ENCODE data around the gene PPP1R2C. TPM values are rescaled to one million over a fixed set of nuclear protein-coding genes. Genes with fewer than 3 reads are reported as not detected.
A peak's percentile ranks its signal among the peaks of the same experiment; 100 is the strongest.

PPP1R2C gene
- total and polyA plus RNA-seq, 4 experiments from 2014 or later: 0.90 to 1.8 TPM; not detected in 2

- Mint-ChIP-seq H3K9me3 (peaks cover 0 to 2% (median 0%) of the 10 kb centered on the region in 8 donors), H3K4me1 (peaks cover 0 to 1% (median 0%) of the 10 kb centered on the region in 4 donors), H3K36me3 (no peaks in the 10 kb centered on the region), H3K4me3 (no peak overlapping the region), H3K27ac (no peak overlapping the region), H3K27me3 (no peaks in the 10 kb centered on the region)
- DNase-seq: no peak
- Histone ChIP-seq H3K27ac (ENCODE audit: low read depth, low read length) (no peak overlapping the region), H3K4me1 (ENCODE audit: insufficient read depth, low read length) (no peaks in the 10 kb centered on the region), H3K36me3 (ENCODE audit: insufficient read depth, low read length) (no peaks in the 10 kb centered on the region), H3K27me3 (ENCODE audit: insufficient read depth, low read length) (no peaks in the 10 kb centered on the region), H3K4me3 (ENCODE audit: low read length in 2 of 2) (no peak overlapping the region), H3K9me3 (ENCODE audit: control insufficient read depth in 1 of 2, low read length in 2 of 2) (no peaks in the 10 kb centered on the region)
- intact Hi-C loops (cut with micrococcal nuclease): no loop called here
- ChIA-PET CTCF (ENCODE audit: partially characterized antibody) (no interaction called here), POLR2A (ENCODE audit: partially characterized antibody) (no interaction called here)
These were observed 26.4 kb downstream of the PPP1R2C start for GRCh38 chrX:42751573-42751972.

GRCh38 chrX:42748067-42748850 is 29.7 kb downstream of the PPP1R2C start:
- POLR2A ChIA-PET (ENCODE audit: partially characterized antibody): no interaction called here
- H3K36me3 ChIP-seq (ENCODE audit: insufficient read depth, low read length): no peaks in the 10 kb centered on the region
- no peak for DNase-seq
- no peak overlapping the region for H3K27ac ChIP-seq (ENCODE audit: low read depth, low read length)
- CTCF ChIA-PET (ENCODE audit: partially characterized antibody): no interaction called here
- no peaks in the 10 kb centered on the region for H3K4me1 ChIP-seq (ENCODE audit: insufficient read depth, low read length)
- no peaks in the 10 kb centered on the region for H3K36me3 Mint-ChIP-seq
- H3K4me1 Mint-ChIP-seq: peaks cover 0 to 1% (median 0%) of the 10 kb centered on the region in 4 donors
- H3K4me3 ChIP-seq (ENCODE audit: low read length in 2 of 2): no peak overlapping the region
- H3K27me3 ChIP-seq (ENCODE audit: insufficient read depth, low read length): no peaks in the 10 kb centered on the region
- H3K27me3 Mint-ChIP-seq: no peaks in the 10 kb centered on the region
- intact Hi-C loops (cut with micrococcal nuclease): no loop called here
- no peak overlapping the region for H3K4me3 Mint-ChIP-seq
- no peak overlapping the region for H3K27ac Mint-ChIP-seq
- H3K9me3 ChIP-seq (ENCODE audit: control insufficient read depth in 1 of 2, low read length in 2 of 2): no peaks in the 10 kb centered on the region
- H3K9me3 Mint-ChIP-seq: peaks cover 0 to 2% (median 0%) of the 10 kb centered on the region in 8 donors

DNA sequence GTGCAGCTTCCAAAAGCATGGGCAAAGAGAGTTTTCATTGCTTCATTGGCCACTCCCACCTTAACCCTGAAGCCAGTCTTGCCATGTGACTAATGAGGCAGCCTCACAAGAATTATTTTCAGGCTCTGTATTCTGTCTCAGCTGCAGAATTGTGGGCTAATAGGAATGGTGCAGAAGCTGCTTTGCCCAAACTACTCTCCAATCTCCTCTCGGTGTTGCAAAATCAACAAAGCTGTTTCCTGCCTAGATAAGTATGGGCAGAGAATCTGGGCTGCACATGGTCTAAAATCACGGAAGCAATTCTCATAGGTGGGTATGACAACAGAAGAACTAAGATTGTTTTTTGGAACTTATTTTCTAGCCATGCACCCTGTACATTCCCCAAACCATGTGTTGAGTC is 31.4 kb downstream of the PPP1R2C start:
- H3K27me3 Mint-ChIP-seq: no peaks in the 10 kb centered on the region

GRCh38 chrX:42740456-42740855 is 37.5 kb downstream of the PPP1R2C start:
- ChIA-PET CTCF (ENCODE audit: partially characterized antibody) (no interaction called here), POLR2A (ENCODE audit: partially characterized antibody) (no interaction called here)
- H3K9me3 Mint-ChIP-seq: peaks cover 0 to 3% (median 0%) of the 10 kb centered on the region in 8 donors
- peaks cover 15% of the 10 kb centered on the region for H3K4me1 ChIP-seq (ENCODE audit: insufficient read depth, low read length)
- no peaks in the 10 kb centered on the region for H3K27me3 ChIP-seq (ENCODE audit: insufficient read depth, low read length)
- no peak overlapping the region for H3K4me3 ChIP-seq (ENCODE audit: low read length in 2 of 2)
- DNase-seq: no peak
- no peaks in the 10 kb centered on the region for H3K36me3 ChIP-seq (ENCODE audit: insufficient read depth, low read length)
- no peaks in the 10 kb centered on the region for H3K27me3 Mint-ChIP-seq
- H3K4me1 Mint-ChIP-seq: peaks cover 9 to 22% (median 11%) of the 10 kb centered on the region in 4 donors
- H3K27ac Mint-ChIP-seq: no peak overlapping the region
- intact Hi-C loops (cut with micrococcal nuclease): no loop called here
- no peaks in the 10 kb centered on the region for H3K9me3 ChIP-seq (ENCODE audit: control insufficient read depth in 1 of 2, low read length in 2 of 2)
- H3K4me3 Mint-ChIP-seq: no peak overlapping the region
- H3K27ac ChIP-seq (ENCODE audit: low read depth, low read length): no peak overlapping the region
- no peaks in the 10 kb centered on the region for H3K36me3 Mint-ChIP-seq

More for the DNA sequence above, 31.4 kb downstream of the PPP1R2C start:
- Mint-ChIP-seq H3K4me3 (no peak overlapping the region), H3K36me3 (no peaks in the 10 kb centered on the region), H3K27ac (no peak overlapping the region), H3K9me3 (peaks cover 0 to 2% (median 0%) of the 10 kb centered on the region in 8 donors), H3K4me1 (peaks cover 0 to 1% (median 0%) of the 10 kb centered on the region in 4 donors)
- intact Hi-C loops (cut with micrococcal nuclease): no loop called here
- DNase-seq: no peak
- ChIA-PET CTCF (ENCODE audit: partially characterized antibody) (no interaction called here), POLR2A (ENCODE audit: partially characterized antibody) (no interaction called here)
- no peaks in the 10 kb centered on the region for H3K4me1 ChIP-seq (ENCODE audit: insufficient read depth, low read length)
- no peaks in the 10 kb centered on the region for H3K27me3 ChIP-seq (ENCODE audit: insufficient read depth, low read length)
- no peaks in the 10 kb centered on the region for H3K36me3 ChIP-seq (ENCODE audit: insufficient read depth, low read length)
- H3K9me3 ChIP-seq (ENCODE audit: control insufficient read depth in 1 of 2, low read length in 2 of 2): no peaks in the 10 kb centered on the region
- H3K4me3 ChIP-seq (ENCODE audit: low read length in 2 of 2): no peak overlapping the region
- no peak overlapping the region for H3K27ac ChIP-seq (ENCODE audit: low read depth, low read length)

DNA sequence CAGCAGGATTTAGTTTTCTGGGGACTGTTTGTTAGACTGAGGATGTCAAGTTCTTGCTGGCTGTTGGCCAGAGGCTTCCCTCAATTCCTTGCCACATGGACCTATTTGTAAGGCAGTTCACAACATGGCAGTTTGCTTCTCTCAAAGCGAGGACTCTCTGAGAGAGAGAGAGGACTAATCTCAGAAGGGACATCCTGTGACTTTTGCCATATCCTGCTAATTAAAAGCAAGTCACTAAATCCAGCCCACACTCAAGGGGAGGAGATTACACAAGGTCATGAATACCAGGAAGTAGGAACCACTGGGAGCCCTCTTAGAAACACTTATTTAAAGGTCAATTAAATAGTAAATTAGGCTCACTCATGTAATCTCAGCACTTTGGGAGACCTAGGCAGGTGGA is 38.2 kb downstream of the PPP1R2C start:
- Histone ChIP-seq H3K9me3 (ENCODE audit: control insufficient read depth in 1 of 2, low read length in 2 of 2) (no peaks in the 10 kb centered on the region), H3K27me3 (ENCODE audit: insufficient read depth, low read length) (no peaks in the 10 kb centered on the region), H3K4me3 (ENCODE audit: low read length in 2 of 2) (no peak overlapping the region), H3K27ac (ENCODE audit: low read depth, low read length) (no peak overlapping the region), H3K4me1 (ENCODE audit: insufficient read depth, low read length) (peaks cover 15% of the 10 kb centered on the region), H3K36me3 (ENCODE audit: insufficient read depth, low read length) (no peaks in the 10 kb centered on the region)
- ChIA-PET CTCF (ENCODE audit: partially characterized antibody) (no interaction called here), POLR2A (ENCODE audit: partially characterized antibody) (no interaction called here)
- H3K36me3 Mint-ChIP-seq: no peaks in the 10 kb centered on the region
- no peaks in the 10 kb centered on the region for H3K27me3 Mint-ChIP-seq
- peak overlapping the region; percentile 68 to 92 (median 88) for H3K27ac Mint-ChIP-seq
- H3K9me3 Mint-ChIP-seq: peaks cover 0 to 3% (median 0%) of the 10 kb centered on the region in 8 donors
- H3K4me1 Mint-ChIP-seq: peaks cover 9 to 22% (median 11%) of the 10 kb centered on the region in 4 donors
- DNase-seq: peak in 2 of 5 donors; percentile 4 to 6
- intact Hi-C loops (cut with micrococcal nuclease): loop anchor here (5.0 kb wide), 1 partner anchor 203 kb away; no protein-coding TSS in a partner anchor
- peak overlapping the region; percentile 44 to 73 (median 66) for H3K4me3 Mint-ChIP-seq

GRCh38 chrX:42739258-42739657 is 38.7 kb downstream of the PPP1R2C start:
- Mint-ChIP-seq H3K36me3 (no peaks in the 10 kb centered on the region), H3K4me1 (peaks cover 9 to 22% (median 11%) of the 10 kb centered on the region in 4 donors), H3K27me3 (no peaks in the 10 kb centered on the region), H3K27ac (peak overlapping the region; percentile 69 to 92 (median 88)), H3K9me3 (peaks cover 0 to 3% (median 0%) of the 10 kb centered on the region in 8 donors), H3K4me3 (peak overlapping the region; percentile 44 to 73 (median 66))
- Histone ChIP-seq H3K36me3 (ENCODE audit: insufficient read depth, low read length) (no peaks in the 10 kb centered on the region), H3K9me3 (ENCODE audit: control insufficient read depth in 1 of 2, low read length in 2 of 2) (no peaks in the 10 kb centered on the region), H3K4me1 (ENCODE audit: insufficient read depth, low read length) (peaks cover 15% of the 10 kb centered on the region), H3K27ac (ENCODE audit: low read depth, low read length) (no peak overlapping the region), H3K27me3 (ENCODE audit: insufficient read depth, low read length) (no peaks in the 10 kb centered on the region), H3K4me3 (ENCODE audit: low read length in 2 of 2) (no peak overlapping the region)
- intact Hi-C loops (cut with micrococcal nuclease): loop anchor here (5.0 kb wide), 1 partner anchor 203 kb away; no protein-coding TSS in a partner anchor
- DNase-seq: peak in 4 of 5 donors; percentile 27 to 46 (median 40)
- CTCF ChIA-PET (ENCODE audit: partially characterized antibody): no interaction called here
- POLR2A ChIA-PET (ENCODE audit: partially characterized antibody): no interaction called here

DNA sequence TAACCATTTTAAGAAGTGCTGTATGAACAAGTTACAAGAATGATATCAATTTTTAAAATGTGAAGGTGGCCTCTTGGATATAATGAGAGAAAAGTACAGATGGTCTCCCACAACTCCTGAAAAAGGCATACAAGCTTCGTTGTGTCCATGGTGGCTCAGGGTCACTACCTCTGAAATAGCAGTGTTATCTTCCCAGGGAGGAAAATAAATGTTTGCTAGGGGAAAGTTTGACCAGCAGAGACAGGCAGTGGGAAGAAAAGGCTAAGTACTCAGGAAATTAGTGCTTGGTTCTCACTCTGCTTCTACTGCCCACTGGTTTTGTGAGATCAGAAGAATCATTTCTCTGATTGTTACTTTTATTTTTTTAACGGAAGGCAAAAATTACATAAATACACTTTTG is 39.4 kb downstream of the PPP1R2C start:
- Mint-ChIP-seq H3K9me3 (peaks cover 0 to 3% (median 0%) of the 10 kb centered on the region in 8 donors), H3K36me3 (no peaks in the 10 kb centered on the region), H3K4me3 (no peak overlapping the region), H3K27ac (peak overlapping the region in 3 of 7 donors; percentile 30 to 57 (median 52)), H3K27me3 (no peaks in the 10 kb centered on the region), H3K4me1 (peaks cover 9 to 22% (median 11%) of the 10 kb centered on the region in 4 donors)
- H3K4me3 ChIP-seq (ENCODE audit: low read length in 2 of 2): no peak overlapping the region
- intact Hi-C loops (cut with micrococcal nuclease): loop anchor here (5.0 kb wide), 1 partner anchor 204 kb away; no protein-coding TSS in a partner anchor
- H3K4me1 ChIP-seq (ENCODE audit: insufficient read depth, low read length): peaks cover 15% of the 10 kb centered on the region
- ChIA-PET POLR2A (ENCODE audit: partially characterized antibody) (no interaction called here), CTCF (ENCODE audit: partially characterized antibody) (no interaction called here)
- H3K36me3 ChIP-seq (ENCODE audit: insufficient read depth, low read length): no peaks in the 10 kb centered on the region
- no peak overlapping the region for H3K27ac ChIP-seq (ENCODE audit: low read depth, low read length)
- no peak for DNase-seq
- no peaks in the 10 kb centered on the region for H3K9me3 ChIP-seq (ENCODE audit: control insufficient read depth in 1 of 2, low read length in 2 of 2)
- no peaks in the 10 kb centered on the region for H3K27me3 ChIP-seq (ENCODE audit: insufficient read depth, low read length)

All from CD4-positive, alpha-beta memory T cell (primary cell).